A549 treated with RU486 at 1 μM for 4 hours (cell line): ENCODE data around the gene MMP10. TPM values are rescaled to one million over a fixed set of nuclear protein-coding genes. Genes with fewer than 3 reads are reported as not detected.

ENCODE experiments used
- total RNA-seq: library from RNA; stranded (reverse); fragments of 200-300 nt; extraction: Qiagen RNA extraction; gene quantifications from 5 replicates; pipeline ENCODE4 v1.2.3, GENCODE V29; 2022; ENCODE audit warnings: low read depth

Gene MMP10
- 1.1 to 2.3 TPM (median 1.5 TPM) in 5 replicates for total RNA-seq

GRCh38 chr11:102780491-102780918 is at the start of gene MMP10:
TSS of gene MMP10 (minus strand) at chr11:102780628. CDS start at chr11:102780591, 37 bp downstream.

GRCh38 chr11:102798012-102798746 is 17.8 kb upstream of the MMP10 start, which contains the start of gene MMP1:
TSS of gene MMP1 (minus strand) at chr11:102798160. CDS start at chr11:102798092, 68 bp downstream.

GRCh38 chr11:102724904-102725500 is 55.4 kb downstream of the MMP10 start, which contains the start of gene MMP8:
TSS of gene MMP8 (minus strand) at chr11:102724954. CDS start at chr11:102724855, 99 bp downstream.

Other genes with a start within 250 kb of the MMP10 start
- 20.9 to 30.7 TPM (median 24.7 TPM) in 5 replicates for gene MMP7, start 249.9 kb downstream of the MMP10 start, total RNA-seq
- gene MMP20, start 155.3 kb downstream of the MMP10 start, total RNA-seq = 0.09 TPM in 1 of 5 replicates, not detected in the others
- gene MMP27, start 74.9 kb downstream of the MMP10 start, total RNA-seq = not detected in 5 replicates
- gene MMP8, start 55.7 kb downstream of the MMP10 start, total RNA-seq = not detected in 5 replicates
- 0.71 to 1.4 TPM (median 1.1 TPM) in 5 replicates for gene MMP1, start 17.5 kb upstream of the MMP10 start, total RNA-seq
- 0.31 to 0.45 TPM in 2 of 5 replicates, not detected in the others for gene MMP3, start 63.0 kb upstream of the MMP10 start, total RNA-seq
- 0.08 TPM in 1 of 5 replicates, not detected in the others for gene MMP12, start 94.4 kb upstream of the MMP10 start, total RNA-seq
- gene MMP13, start 175.1 kb upstream of the MMP10 start, total RNA-seq = not detected in 5 replicates